Fibroblast of upper back skin (primary cell): ENCODE data around the gene LST1.

Source experiments
- DNase-seq: peaks from one replicate; pipeline ENCODE4 v3.0.0-alpha.2; 2013

The LST1 gene

DNA sequence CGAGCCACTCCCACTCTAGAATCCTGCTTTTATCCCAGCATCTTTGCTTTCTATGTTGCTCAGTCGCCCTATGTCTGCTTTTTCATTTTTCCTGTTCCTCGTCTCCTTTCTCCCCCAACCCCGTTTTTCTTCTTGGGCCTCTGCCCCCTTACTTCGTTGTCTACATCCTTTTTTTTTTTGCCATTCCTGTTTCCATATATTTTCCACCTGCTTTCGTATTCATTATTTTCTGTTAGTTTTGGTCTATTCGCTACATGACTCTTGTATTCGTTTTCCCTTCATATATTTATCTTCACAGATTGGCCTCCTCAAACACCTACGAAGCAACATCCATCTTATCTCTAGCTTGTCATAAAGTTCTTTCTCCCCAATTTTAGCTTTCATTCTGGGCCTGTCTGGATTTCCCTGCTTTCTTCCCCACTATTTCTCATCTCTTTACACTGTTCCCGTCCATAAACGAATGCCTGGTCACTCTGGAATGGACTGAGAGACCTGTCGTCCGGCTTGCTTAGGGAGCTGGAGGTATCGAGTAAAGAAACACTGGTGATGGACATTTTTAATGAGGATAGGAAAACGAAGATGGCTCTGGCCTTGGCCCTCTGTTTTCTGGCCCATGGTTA lies 35.4 kb downstream of the LST1 start:
- DNase-seq = no peak

DNA sequence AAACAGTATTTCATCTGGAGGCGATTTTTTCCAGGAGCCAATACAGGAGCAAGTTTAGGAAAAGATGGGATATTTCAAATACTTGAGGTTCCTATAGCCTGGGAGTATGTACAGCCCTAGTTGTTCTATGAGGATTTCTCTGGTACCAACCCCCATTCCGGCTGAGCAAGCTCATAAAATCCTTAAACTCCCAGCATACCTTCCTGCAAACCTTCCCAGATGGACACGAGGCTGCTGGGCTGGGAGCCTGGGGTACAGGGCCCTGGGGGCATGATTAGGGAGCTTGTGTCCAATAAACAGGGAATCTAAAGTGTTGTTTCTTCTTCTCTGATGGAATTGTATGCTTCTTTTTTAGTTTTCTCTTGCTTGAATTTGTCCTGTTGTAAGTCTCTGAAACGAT lies 35.9 kb downstream of the LST1 start:
- DNase-seq = peak; percentile 38

DNA sequence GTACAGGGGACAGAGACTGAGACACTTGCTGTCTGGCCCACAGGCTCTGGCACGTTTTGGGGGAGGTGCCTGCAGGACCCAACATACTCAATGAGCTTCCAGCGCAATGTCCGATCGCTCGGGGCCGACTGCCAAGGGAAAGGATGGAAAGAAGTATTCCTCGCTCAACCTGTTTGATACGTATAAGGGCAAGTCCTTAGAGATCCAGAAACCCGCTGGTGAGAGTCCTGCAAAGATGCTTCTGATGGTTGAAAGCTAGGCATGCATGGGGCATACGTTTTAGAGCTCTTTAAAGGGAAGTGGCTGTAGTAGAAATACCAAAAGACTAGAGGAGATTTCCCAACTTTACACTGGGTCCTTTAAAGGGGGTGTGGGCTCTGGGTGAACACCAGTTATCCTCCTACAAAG lies 36.6 kb downstream of the LST1 start:
- no peak for DNase-seq

DNA sequence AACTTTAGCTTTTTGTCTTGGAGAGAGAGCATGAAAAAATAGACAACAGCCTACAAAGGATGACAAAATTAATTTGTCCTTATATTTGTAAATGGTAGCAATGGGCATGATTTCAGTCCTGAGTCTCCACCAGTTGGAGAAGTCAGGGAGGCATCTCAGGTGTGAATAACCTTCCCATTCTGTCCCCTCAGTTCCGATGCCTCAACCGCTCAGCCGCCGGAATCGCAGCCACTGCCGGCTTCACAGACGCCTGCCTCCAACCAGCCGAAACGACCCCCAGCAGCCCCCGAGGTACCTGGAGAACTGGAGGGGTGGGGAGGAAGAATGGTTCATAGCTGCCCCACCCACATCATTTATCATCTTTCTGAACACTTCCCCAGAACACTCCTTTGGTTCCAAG lies 38.0 kb downstream of the LST1 start:
- no peak for DNase-seq

DNA sequence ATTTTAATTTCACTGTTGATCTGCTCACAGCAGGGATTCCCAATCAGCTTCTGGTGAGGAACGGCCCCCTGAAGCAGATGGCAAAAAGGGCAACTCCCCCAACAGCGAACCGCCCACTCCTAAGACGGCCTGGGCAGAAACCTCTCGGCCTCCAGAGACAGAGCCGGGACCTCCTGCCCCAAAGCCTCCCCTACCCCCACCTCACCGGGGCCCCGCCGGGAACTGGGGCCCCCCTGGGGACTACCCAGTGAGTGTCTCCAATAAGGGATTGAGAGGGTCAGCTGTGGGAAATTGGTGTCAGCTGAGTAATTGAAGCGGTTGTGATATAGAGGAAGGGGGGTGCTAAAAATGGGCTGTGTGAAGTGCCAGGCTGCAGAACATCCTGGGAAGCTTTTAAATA lies 40.9 kb downstream of the LST1 start:
- no peak for DNase-seq

DNA sequence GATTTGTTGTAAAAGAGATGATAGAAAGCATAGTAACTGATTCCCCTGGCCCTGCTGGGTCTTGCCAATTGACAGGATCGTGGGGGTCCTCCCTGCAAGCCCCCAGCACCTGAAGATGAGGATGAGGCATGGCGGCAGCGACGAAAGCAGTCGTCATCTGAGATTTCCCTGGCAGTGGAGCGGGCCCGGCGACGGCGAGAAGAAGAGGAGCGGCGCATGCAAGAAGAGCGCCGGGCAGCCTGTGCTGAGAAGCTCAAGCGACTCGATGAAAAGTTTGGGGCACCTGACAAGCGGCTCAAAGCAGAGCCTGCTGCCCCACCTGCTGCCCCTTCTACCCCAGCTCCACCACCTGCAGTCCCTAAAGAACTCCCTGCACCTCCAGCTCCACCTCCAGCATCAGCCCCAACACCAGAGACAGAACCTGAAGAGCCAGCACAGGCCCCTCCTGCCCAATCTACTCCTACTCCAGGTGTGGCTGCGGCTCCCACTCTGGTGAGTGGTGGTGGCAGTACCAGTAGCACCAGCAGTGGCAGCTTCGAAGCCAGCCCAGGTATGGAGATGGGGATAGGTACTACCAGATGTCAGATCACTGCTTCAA lies 41.7 kb downstream of the LST1 start:
- DNase-seq = no peak

DNA sequence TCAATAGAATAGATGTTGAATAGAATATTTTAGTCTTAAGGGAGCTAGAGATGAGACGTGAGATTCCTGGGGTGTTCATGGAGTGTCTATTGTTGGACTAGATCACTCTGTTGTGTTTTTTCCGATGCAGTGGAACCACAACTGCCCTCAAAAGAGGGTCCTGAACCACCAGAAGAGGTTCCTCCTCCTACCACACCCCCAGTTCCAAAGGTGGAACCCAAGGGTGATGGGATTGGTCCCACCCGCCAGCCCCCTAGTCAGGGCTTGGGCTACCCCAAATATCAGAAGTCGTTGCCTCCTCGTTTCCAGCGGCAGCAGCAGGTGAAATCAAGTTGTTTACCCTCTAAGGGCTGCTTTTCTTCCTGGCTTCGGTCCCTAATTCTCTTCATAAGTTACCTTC lies 42.9 kb downstream of the LST1 start:
- DNase-seq = no peak

DNA sequence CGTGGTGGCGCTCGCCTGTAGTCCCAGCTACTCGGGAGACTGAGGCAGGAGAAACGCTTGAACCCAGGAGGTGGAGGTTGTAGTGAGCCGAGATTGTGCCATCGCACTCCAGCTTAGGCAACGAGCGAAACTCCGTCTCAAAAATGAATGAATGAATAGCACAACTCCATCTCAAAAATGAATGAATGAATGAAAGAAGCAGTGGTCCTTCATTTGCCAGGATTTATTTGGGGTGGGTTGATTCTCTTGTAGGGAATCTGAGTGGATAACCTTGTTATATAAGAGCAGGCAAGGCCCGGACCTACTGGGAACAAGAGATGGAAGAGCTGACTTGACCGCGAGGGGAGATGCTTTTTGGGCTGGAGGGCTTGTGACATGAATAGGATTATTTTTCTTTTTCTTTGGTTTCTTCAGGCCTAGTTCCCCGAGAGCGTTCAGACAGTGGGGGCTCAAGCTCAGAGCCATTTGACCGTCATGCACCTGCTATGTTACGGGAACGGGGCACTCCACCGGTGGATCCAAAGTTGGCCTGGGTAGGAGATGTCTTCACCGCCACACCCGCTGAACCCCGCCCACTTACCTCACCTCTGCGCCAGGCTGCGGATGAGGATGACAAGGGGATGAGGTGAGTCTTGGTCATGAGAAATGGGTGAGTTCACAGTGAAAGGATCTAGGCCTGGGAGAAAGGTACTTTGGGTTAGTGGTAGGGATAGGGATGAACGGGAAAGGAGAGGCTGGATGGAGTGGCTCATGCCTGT lies 44.3 kb downstream of the LST1 start:
- DNase-seq = no peak

DNA sequence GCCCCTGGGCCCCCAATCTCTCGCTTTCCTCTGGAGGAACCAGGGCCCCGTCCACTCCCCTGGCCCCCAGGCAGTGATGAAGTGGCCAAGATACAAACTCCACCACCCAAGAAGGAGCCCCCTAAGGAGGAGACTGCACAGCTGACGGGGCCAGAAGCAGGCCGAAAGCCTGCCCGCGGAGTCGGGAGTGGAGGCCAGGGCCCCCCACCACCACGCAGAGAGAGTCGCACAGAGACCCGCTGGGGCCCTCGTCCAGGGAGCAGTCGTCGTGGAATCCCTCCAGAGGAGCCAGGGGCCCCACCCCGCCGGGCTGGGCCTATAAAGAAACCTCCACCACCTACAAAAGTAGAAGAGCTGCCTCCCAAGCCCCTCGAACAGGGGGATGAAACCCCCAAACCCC lies 45.1 kb downstream of the LST1 start:
- DNase-seq = no peak

DNA sequence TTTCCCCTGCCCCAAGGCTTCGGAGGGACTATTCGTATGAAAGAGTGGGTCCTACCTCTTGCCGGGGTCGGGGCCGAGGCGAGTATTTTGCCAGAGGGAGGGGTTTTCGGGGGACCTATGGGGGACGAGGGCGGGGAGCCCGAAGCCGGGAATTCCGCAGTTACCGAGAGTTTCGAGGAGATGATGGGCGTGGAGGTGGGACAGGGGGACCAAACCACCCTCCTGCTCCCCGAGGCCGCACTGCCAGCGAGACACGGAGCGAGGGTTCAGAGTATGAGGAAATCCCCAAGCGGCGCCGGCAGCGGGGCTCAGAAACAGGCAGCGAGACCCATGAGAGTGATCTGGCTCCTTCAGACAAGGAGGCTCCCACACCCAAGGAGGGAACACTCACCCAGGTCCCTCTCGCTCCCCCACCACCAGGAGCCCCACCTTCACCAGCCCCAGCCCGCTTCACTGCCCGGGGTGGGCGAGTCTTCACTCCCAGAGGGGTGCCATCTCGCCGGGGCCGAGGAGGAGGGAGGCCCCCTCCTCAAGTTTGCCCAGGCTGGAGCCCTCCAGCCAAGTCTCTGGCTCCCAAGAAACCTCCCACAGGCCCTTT lies 45.7 kb downstream of the LST1 start:
- DNase-seq = no peak

DNA sequence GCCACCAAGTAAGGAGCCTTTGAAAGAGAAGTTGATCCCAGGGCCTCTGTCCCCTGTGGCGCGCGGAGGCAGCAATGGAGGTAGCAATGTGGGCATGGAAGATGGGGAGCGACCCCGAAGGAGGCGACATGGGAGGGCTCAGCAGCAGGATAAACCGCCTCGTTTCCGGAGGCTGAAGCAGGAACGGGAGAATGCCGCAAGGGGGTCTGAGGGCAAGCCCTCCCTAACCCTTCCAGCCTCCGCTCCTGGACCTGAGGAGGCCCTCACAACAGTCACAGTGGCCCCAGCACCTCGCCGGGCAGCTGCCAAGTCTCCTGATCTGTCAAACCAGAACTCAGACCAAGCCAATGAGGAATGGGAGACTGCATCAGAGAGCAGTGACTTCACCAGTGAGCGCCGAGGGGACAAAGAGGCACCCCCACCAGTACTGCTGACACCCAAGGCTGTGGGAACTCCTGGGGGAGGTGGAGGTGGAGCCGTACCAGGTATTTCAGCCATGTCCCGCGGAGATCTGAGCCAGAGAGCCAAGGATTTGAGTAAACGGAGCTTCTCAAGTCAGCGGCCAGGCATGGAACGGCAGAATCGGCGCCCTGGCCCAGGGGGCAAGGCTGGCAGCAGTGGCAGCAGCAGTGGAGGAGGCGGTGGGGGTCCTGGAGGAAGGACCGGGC lies 46.3 kb downstream of the LST1 start:
- no peak for DNase-seq

DNA sequence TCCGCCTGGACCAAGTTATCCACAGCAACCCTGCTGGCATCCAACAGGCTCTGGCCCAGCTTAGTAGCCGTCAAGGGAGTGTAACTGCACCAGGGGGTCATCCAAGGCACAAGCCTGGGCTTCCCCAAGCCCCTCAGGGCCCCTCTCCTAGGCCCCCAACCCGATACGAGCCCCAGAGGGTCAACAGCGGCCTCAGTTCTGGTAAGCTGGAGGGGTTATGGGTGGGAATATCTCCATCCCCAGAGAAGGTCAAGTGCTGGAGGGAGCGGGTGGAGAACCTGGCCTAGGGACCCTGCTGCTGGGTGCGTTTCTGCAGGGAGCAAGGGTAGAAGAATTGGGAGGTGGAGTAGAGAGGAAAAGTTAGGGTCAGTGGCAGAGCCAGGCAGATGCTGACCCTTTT lies 47.4 kb downstream of the LST1 start:
- no peak for DNase-seq

DNA sequence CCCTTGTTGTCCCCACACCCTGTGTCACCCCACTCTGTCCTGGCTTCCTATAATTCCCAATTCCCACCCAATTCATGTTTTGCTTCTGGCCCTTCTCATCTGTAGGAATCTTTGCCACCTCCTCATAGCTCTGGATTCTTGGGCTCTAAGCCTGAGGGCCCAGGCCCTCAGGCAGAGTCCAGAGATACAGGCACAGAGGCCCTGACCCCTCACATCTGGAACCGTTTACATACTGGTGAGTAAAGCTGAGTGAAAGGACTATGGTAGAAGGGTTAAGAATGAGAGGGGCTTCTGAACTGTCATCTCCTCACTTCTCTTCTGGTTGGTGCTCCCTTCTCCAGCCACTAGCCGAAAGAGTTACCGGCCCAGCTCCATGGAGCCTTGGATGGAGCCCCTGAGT lies 48.1 kb downstream of the LST1 start:
- no peak for DNase-seq

DNA sequence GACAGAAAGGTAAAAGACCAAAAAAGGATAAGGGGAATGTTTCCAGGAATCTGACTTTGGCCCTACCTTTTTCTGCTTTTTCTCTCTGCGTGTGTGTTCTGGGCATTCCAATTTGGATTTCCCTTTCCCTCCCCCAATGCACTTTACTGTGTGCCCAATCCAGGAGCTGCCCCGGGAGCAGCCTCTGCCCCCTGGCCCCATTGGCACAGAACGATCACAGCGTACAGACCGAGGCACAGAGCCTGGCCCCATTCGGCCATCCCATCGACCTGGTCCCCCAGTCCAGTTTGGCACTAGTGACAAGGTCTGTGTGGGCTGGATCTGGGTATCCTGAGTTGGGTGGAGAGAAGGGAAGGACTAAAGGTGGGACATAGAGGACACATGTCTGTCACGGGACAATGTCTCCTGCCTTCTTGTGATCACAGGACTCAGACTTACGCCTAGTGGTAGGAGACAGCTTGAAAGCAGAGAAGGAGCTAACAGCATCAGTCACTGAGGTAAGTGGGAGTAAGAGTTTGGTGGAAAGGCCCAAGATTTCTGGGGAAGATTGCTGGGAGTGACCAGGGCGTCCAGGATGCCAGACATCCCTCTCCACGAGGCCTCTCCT lies 49.0 kb downstream of the LST1 start:
- DNase-seq = no peak

DNA sequence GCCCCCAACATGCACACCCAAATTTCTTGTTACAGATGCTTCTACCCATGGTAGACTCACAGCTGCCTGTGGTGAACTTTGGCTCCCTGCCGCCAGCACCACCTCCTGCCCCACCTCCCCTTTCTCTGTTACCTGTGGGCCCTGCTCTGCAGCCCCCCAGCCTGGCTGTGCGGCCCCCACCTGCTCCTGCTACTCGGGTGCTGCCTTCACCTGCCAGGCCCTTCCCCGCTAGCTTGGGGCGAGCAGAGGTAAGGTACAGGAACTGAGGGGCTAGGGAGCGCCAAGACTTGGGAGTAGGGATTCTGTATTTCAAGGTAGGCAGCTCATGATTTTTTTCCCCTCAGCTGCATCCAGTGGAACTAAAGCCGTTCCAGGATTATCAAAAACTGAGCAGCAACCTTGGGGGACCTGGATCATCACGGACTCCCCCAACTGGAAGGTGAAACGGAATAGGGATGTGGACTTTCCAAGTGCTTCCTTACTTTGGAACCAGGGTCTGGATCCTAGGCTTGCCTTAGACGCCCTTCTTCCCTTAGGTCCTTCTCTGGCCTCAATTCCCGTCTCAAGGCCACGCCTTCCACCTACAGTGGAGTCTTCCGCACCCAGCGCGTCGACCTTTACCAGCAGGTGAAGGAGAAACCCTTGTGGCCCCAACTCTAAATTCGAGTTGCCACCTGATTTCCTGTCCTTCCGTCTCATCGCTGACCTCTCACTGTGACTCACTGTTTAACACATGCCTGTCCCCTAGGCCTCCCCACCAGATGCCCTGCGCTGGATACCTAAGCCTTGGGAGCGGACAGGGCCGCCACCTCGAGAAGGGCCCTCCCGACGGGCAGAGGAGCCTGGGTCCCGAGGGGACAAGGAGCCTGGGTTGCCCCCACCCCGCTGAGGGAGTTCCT lies 50.9 kb downstream of the LST1 start:
- no peak for DNase-seq
